Hematopoietic multipotent progenitor cell treated with erythropoietin and hydrocortisone succinate and interleukin-3 and kit ligand, for 8 days (in vitro differentiated cells): ENCODE data around the gene HDAC9.
A peak's percentile ranks its signal among the peaks of the same experiment; 100 is the strongest.
"Not testable (repeated sequence)": the region's sequence is repeated elsewhere in the genome, so short reads cannot be mapped to it uniquely, and the experiment has no call there.

ENCODE experiments used
- DNase-seq: peaks from one replicate; pipeline ENCODE4 v3.0.0-alpha.2; 2015

Gene HDAC9

GRCh38 chr7:18666107-18666728 lies 170.7 kb downstream of the HDAC9 start:
- DNase-seq: peak; percentile 69

GRCh38 chr7:18667466-18667865 lies 171.9 kb downstream of the HDAC9 start:
- DNase-seq: no peak

GRCh38 chr7:18671176-18671575 lies 175.6 kb downstream of the HDAC9 start:
- DNase-seq: no peak

- DNase-seq: no peak
These were observed 180.0 kb downstream of the HDAC9 start for GRCh38 chr7:18675579-18675978.

GRCh38 chr7:18679261-18679660 lies 183.7 kb downstream of the HDAC9 start:
- no peak for DNase-seq

GRCh38 chr7:18680576-18680975 lies 185.0 kb downstream of the HDAC9 start:
- DNase-seq: no peak

- DNase-seq: no peak
These were observed 189.4 kb downstream of the HDAC9 start for GRCh38 chr7:18684916-18685315.

- DNase-seq: no peak
These were observed 190.4 kb downstream of the HDAC9 start for GRCh38 chr7:18685971-18686370.

GRCh38 chr7:18689551-18689950 lies 194.0 kb downstream of the HDAC9 start:
- no peak for DNase-seq

GRCh38 chr7:18693406-18693805 lies 197.9 kb downstream of the HDAC9 start:
- DNase-seq: peak; percentile 4

- no peak for DNase-seq
These were observed 198.3 kb downstream of the HDAC9 start for GRCh38 chr7:18693816-18694215.

GRCh38 chr7:18694484-18694883 lies 198.9 kb downstream of the HDAC9 start:
- DNase-seq: no peak

- DNase-seq: no peak
These were observed 199.4 kb downstream of the HDAC9 start for GRCh38 chr7:18694911-18695310.

GRCh38 chr7:18698258-18698734 lies 202.7 kb downstream of the HDAC9 start:
- no peak for DNase-seq

GRCh38 chr7:18700147-18700546 lies 204.6 kb downstream of the HDAC9 start:
- peak; percentile 25 for DNase-seq

- DNase-seq: no peak
These were observed 206.7 kb downstream of the HDAC9 start for GRCh38 chr7:18702071-18702829.

GRCh38 chr7:18703685-18704084 lies 208.1 kb downstream of the HDAC9 start:
- DNase-seq: no peak

- no peak for DNase-seq
These were observed 211.1 kb downstream of the HDAC9 start for GRCh38 chr7:18706670-18707069.

GRCh38 chr7:18708204-18708603 lies 212.7 kb downstream of the HDAC9 start:
- DNase-seq: no peak

GRCh38 chr7:18715988-18716387 lies 220.4 kb downstream of the HDAC9 start:
- DNase-seq: no peak

- no peak for DNase-seq
These were observed 225.9 kb downstream of the HDAC9 start for GRCh38 chr7:18721429-18721828.

- no peak for DNase-seq
These were observed 228.8 kb downstream of the HDAC9 start for GRCh38 chr7:18724318-18724717.

GRCh38 chr7:18727115-18727870 lies 231.7 kb downstream of the HDAC9 start:
- no peak for DNase-seq

- DNase-seq: not testable (repeated sequence)
These were observed 240.5 kb downstream of the HDAC9 start for GRCh38 chr7:18736012-18736411.
